ENCODE measurements around the gene DISP3.

DNA sequence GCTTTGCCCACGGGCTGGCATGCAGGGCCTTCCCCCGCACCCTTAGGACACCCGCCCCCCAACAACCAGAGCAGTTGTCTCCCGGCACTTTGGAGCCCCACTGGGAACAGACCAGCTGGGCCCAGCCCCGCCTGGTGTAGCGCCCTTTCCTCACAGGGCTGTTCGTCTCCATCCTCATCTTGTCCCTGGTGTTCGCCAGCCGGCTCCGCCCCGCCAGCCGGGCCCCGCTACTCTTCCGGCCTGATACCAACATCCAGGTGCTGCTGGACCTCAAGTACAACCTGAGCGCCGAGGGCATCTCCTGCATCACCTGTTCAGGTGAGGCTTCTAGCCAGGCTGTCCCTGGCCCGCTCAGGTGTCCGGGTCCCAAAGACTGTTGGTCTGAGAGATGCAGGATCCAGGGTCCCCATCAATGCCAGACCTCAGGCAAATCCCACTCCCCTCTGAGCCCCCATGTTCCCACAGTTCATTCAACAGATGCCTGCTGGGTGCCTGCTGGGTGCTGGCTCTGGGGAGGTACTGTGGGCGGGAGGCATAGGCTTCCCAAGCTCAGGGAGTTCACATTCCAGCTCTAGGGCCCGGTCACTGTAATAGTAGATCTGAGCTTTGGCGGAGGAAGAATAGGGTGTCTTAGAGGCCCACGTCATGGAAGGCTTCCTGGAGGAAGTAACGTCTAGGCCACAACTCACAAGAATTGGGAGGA is 41.7 kb downstream of the DISP3 start:
- TF ChIP-seq, protein P1, sequence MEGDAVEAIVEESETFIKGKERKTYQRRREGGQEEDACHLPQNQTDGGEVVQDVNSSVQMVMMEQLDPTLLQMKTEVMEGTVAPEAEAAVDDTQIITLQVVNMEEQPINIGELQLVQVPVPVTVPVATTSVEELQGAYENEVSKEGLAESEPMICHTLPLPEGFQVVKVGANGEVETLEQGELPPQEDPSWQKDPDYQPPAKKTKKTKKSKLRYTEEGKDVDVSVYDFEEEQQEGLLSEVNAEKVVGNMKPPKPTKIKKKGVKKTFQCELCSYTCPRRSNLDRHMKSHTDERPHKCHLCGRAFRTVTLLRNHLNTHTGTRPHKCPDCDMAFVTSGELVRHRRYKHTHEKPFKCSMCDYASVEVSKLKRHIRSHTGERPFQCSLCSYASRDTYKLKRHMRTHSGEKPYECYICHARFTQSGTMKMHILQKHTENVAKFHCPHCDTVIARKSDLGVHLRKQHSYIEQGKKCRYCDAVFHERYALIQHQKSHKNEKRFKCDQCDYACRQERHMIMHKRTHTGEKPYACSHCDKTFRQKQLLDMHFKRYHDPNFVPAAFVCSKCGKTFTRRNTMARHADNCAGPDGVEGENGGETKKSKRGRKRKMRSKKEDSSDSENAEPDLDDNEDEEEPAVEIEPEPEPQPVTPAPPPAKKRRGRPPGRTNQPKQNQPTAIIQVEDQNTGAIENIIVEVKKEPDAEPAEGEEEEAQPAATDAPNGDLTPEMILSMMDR (IDR thresholded peaks at IDR 0.05): no peak
- TF ChIP-seq, protein P2, sequence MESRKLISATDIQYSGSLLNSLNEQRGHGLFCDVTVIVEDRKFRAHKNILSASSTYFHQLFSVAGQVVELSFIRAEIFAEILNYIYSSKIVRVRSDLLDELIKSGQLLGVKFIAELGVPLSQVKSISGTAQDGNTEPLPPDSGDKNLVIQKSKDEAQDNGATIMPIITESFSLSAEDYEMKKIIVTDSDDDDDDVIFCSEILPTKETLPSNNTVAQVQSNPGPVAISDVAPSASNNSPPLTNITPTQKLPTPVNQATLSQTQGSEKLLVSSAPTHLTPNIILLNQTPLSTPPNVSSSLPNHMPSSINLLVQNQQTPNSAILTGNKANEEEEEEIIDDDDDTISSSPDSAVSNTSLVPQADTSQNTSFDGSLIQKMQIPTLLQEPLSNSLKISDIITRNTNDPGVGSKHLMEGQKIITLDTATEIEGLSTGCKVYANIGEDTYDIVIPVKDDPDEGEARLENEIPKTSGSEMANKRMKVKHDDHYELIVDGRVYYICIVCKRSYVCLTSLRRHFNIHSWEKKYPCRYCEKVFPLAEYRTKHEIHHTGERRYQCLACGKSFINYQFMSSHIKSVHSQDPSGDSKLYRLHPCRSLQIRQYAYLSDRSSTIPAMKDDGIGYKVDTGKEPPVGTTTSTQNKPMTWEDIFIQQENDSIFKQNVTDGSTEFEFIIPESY (IDR thresholded peaks at IDR 0.05; ENCODE audit: borderline replicate concordance, low read depth): no peak
- TF ChIP-seq ELF1 (IDR thresholded peaks at IDR 0.05): no peak
